HEK293 (cell line): ENCODE results near the gene INPP4B.

Source experiments
- KLF10 ChIP-seq: fragments of 450-650 bp; IDR thresholded peaks from 2 replicates; pipeline ENCODE4 v1.5.1; 2018; ENCODE audit warnings: missing biosample characterization, mild to moderate bottlenecking, missing genetic modification characterization
- OSR2 ChIP-seq: fragments of 450-650 bp; formaldehyde crosslinking; IDR thresholded peaks from 2 replicates; pipeline ENCODE4 v1.5.1; 2016; ENCODE audit warnings: missing biosample characterization, missing genetic modification characterization
- TCF7L2 ChIP-seq: IDR thresholded peaks from 2 replicates; pipeline ENCODE4 v1.6.1; 2011; ENCODE audit warnings: low read depth, mild to moderate bottlenecking, inconsistent platforms, low read length, moderate library complexity, borderline replicate concordance
- ZNF138 ChIP-seq: fragments of 450-650 bp; formaldehyde crosslinking; IDR thresholded peaks from 2 replicates; pipeline ENCODE4 v1.5.1; 2016; ENCODE audit warnings: missing biosample characterization, missing genetic modification characterization, borderline replicate concordance
- ZNF16 ChIP-seq: fragments of 450-650 bp; formaldehyde crosslinking; IDR thresholded peaks from 2 replicates; pipeline ENCODE4 v1.5.1; 2016; ENCODE audit warnings: low read depth, missing biosample characterization, missing genetic modification characterization
- ZNF24 ChIP-seq: fragments of 450-650 bp; formaldehyde crosslinking; IDR thresholded peaks from 2 replicates; pipeline ENCODE4 v1.5.1; 2016; ENCODE audit warnings: missing biosample characterization, missing genetic modification characterization
- ZNF561 ChIP-seq: fragments of 450-650 bp; IDR thresholded peaks from 2 replicates; pipeline ENCODE4 v1.5.1; 2018; ENCODE audit warnings: missing biosample characterization, missing genetic modification characterization, borderline replicate concordance
- ZNF777 ChIP-seq: fragments of 450-650 bp; formaldehyde crosslinking; IDR thresholded peaks from 2 replicates; pipeline ENCODE4 v1.5.1; 2017; ENCODE audit warnings: missing biosample characterization, missing genetic modification characterization, borderline replicate concordance
- TF ChIP-seq, protein P1 (sequence below): fragments of 450-650 bp; formaldehyde crosslinking; IDR thresholded peaks from 2 replicates; pipeline ENCODE4 v1.5.1; 2016; ENCODE audit warnings: missing biosample characterization, missing genetic modification characterization
- TF ChIP-seq, protein P2 (sequence below): fragments of 450-650 bp; formaldehyde crosslinking; IDR thresholded peaks from 2 replicates; pipeline ENCODE4 v1.5.1; 2017; ENCODE audit warnings: missing biosample characterization, missing genetic modification characterization
- TF ChIP-seq, protein P3 (sequence below): fragments of 450-650 bp; formaldehyde crosslinking; IDR thresholded peaks from 2 replicates; pipeline ENCODE4 v1.5.1; 2016; ENCODE audit warnings: missing biosample characterization, missing genetic modification characterization

DNA sequence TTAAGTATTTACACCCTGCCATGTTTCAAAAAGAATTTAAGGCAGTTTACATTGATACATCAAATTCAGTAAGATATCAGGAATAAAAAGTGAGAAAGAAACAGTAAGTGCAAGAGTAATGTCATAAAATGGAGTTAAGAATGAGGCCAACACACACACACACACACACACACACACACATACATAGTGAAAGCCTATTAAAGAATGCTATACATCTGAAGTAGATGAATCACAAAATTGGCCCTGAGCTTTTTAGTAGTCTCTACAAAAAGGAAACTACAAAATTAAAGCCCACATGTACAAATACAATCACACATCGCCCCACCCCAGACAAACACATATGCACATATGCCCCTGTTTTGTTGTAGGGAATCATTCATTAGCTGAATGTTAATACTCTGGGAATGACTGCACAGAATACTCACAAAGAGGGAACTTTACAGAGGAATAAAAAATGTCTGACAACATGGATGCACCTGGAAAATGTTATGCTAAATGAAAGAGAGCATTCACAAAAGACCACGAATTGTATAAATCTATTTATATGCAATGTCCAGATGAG lies 780.9 kb downstream of the INPP4B start:
- TF ChIP-seq TCF7L2 (no peak), OSR2 (tag by site-specific recombination) (no peak), ZNF24 (tag by site-specific recombination) (no peak), ZNF138 (tag by site-specific recombination) (no peak), ZNF561 (tag by site-specific recombination) (no peak), KLF10 (tag by site-specific recombination) (no peak), ZNF16 (tag by site-specific recombination) (no peak), ZNF777 (no peak)
- TF ChIP-seq, protein P1, sequence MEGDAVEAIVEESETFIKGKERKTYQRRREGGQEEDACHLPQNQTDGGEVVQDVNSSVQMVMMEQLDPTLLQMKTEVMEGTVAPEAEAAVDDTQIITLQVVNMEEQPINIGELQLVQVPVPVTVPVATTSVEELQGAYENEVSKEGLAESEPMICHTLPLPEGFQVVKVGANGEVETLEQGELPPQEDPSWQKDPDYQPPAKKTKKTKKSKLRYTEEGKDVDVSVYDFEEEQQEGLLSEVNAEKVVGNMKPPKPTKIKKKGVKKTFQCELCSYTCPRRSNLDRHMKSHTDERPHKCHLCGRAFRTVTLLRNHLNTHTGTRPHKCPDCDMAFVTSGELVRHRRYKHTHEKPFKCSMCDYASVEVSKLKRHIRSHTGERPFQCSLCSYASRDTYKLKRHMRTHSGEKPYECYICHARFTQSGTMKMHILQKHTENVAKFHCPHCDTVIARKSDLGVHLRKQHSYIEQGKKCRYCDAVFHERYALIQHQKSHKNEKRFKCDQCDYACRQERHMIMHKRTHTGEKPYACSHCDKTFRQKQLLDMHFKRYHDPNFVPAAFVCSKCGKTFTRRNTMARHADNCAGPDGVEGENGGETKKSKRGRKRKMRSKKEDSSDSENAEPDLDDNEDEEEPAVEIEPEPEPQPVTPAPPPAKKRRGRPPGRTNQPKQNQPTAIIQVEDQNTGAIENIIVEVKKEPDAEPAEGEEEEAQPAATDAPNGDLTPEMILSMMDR, result no peak
- TF ChIP-seq, protein P2, sequence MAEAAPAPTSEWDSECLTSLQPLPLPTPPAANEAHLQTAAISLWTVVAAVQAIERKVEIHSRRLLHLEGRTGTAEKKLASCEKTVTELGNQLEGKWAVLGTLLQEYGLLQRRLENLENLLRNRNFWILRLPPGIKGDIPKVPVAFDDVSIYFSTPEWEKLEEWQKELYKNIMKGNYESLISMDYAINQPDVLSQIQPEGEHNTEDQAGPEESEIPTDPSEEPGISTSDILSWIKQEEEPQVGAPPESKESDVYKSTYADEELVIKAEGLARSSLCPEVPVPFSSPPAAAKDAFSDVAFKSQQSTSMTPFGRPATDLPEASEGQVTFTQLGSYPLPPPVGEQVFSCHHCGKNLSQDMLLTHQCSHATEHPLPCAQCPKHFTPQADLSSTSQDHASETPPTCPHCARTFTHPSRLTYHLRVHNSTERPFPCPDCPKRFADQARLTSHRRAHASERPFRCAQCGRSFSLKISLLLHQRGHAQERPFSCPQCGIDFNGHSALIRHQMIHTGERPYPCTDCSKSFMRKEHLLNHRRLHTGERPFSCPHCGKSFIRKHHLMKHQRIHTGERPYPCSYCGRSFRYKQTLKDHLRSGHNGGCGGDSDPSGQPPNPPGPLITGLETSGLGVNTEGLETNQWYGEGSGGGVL (tag by site-specific recombination), result no peak
- TF ChIP-seq, protein P3, sequence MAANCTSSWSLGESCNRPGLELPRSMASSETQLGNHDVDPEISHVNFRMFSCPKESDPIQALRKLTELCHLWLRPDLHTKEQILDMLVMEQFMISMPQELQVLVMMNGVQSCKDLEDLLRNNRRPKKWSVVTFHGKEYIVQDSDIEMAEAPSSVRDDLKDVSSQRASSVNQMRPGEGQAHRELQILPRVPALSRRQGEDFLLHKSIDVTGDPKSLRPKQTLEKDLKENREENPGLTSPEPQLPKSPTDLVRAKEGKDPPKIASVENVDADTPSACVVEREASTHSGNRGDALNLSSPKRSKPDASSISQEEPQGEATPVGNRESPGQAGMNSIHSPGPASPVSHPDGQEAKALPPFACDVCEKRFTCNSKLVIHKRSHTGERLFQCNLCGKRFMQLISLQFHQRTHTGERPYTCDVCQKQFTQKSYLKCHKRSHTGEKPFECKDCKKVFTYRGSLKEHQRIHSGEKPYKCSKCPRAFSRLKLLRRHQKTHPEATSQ (tag by site-specific recombination), result no peak
